Spleen (tissue), 11 donors: Measurements from ENCODE around the gene CSMD2. TPM values are rescaled to one million over a fixed set of nuclear protein-coding genes. Genes with fewer than 3 reads are reported as not detected.

Source experiments
- DNase-seq: peaks from one replicate; pipeline ENCODE4 v3.0.0-alpha.2; 2020
- H3K27ac ChIP-seq, 8 donors: fragments of 200-600 bp; sonication (generic) in 7 of 8; 1 replicate in 4 of 8; 2 replicates in 4 of 8; pipeline versions ENCODE4 v1.5.0 to v1.8.0; 2016 to 2021; ENCODE audit warnings: inconsistent platforms in 4 of 8, mild to moderate bottlenecking in 4 of 8, moderate library complexity in 1 of 8
- H3K27me3 ChIP-seq, 7 donors: fragments of 200-600 bp; sonication (generic) in 6 of 7; replicated peaks in 1 of 7; 1 replicate in 4 of 7; 2 replicates in 3 of 7; pipeline versions ENCODE4 v1.5.0 to v1.8.0; 2016 to 2021; ENCODE audit warnings: inconsistent platforms in 3 of 7, mild to moderate bottlenecking in 1 of 7
- H3K36me3 ChIP-seq, 6 donors: fragments of 200-600 bp; sonication (generic) in 5 of 6; 1 replicate in 4 of 6; 2 replicates in 2 of 6; pipeline versions ENCODE4 v1.5.0 to v1.8.0; 2016 to 2021; ENCODE audit warnings: inconsistent platforms in 2 of 6
- H3K4me1 ChIP-seq, 6 donors: fragments of 200-600 bp; sonication (generic) in 5 of 6; 1 replicate in 3 of 6; 2 replicates in 3 of 6; pipeline versions ENCODE4 v1.5.0 to v1.8.0; 2016 to 2021; ENCODE audit warnings: inconsistent platforms in 3 of 6
- H3K4me3 ChIP-seq, 8 donors: fragments of 200-600 bp; sonication (generic) in 7 of 8; 1 replicate in 4 of 8; 2 replicates in 4 of 8; pipeline versions ENCODE4 v1.5.0 to v1.8.0; 2016 to 2021; ENCODE audit warnings: inconsistent platforms in 4 of 8, mild to moderate bottlenecking in 4 of 8, moderate library complexity in 2 of 8
- H3K9me3 ChIP-seq, 8 donors: fragments of 200-600 bp; sonication (generic) in 7 of 8; 1 replicate in 4 of 8; 2 replicates in 4 of 8; pipeline versions ENCODE4 v1.5.0 to v1.8.0; 2016 to 2021; ENCODE audit warnings: inconsistent platforms in 4 of 8
- POLR2A ChIP-seq, 3 donors: fragments of 450-650 bp; IDR thresholded peaks; one replicate each; pipeline ENCODE4 v1.5.1; 2017; ENCODE audit warnings: antibody characterized with exemption in 3 of 3, mild to moderate bottlenecking in 1 of 3
- POLR2AphosphoS5 ChIP-seq, 3 donors: sonication (generic); formaldehyde crosslinking; IDR thresholded peaks; one replicate each; pipeline ENCODE4 v1.5.1; 2017; ENCODE audit warnings: antibody characterized with exemption in 3 of 3
- WGBS, 5 donors: extraction: QIAGEN DNeasy Blood & Tissue Kit in 3 of 5; methylation state at CpG; one replicate each; pipeline versions ENCODE4 v1.1.5 to v1.1.7; 2013 to 2018; 5-methylcytosine and 5-hydroxymethylcytosine counted together
- intact Hi-C: fragments of 100-400 bp; cut with DNase I; formaldehyde crosslinking; loops from one replicate; pipeline ENCODE4 v1.15.0; 2023; ENCODE audit warnings: low total_unique reads
- polyA plus RNA-seq, 3 donors: library from polyadenylated mRNA; stranded (reverse); fragments of 200-250 nt; gene quantifications; one replicate each; pipeline ENCODE4 v1.2.1, GENCODE V29; 2013
- total RNA-seq, 7 donors: library from RNA; depleted of rRNA in 3 of 7; stranded (reverse); fragments of >200 nt in 3 of 7; fragmentation: NEBNext Ultra II Directional in 4 of 7; extraction: Animal tissue kit (Norgen Biotek cat#: 25700) in 4 of 7; gene quantifications; one replicate each; pipeline versions ENCODE4 v1.1.0 to v1.2.1, GENCODE V29; 2016 to 2021
- TF ChIP-seq, protein P1 (sequence below), 11 experiments: fragments of 200-600 bp in 7 of 11; fragments of 450-650 bp in 4 of 11; sonication (generic) in 4 of 11; IDR thresholded peaks in 8 of 11; conservative IDR thresholded peaks in 3 of 11; 1 replicate in 7 of 11; 2 replicates in 4 of 11; pipeline versions ENCODE4 v1.4.0 to v1.8.0; 2016 to 2021; ENCODE audit warnings: antibody characterized with exemption in 11 of 11, inconsistent platforms in 4 of 11, mild to moderate bottlenecking in 1 of 11
- donor health status: healthy with polysubstance abuse.
- donor health status: DM: no; HTN: no; CAD: no; lungs with moderate emphysema.
- donor health status: DM: no; HTN: no; CAD: no.
- donor health status: Bipolar disorder and iron deficiency.
- donor health status: healthy.
- donor health status: DM: no; HTN: no; CAD: no.
- donor health status: DM: yes; HTN: yes; CAD: no.

CSMD2 gene
- total and polyA plus RNA-seq, 10 donors, result 0.12 to 2.7 (median 0.96) TPM

DNA sequence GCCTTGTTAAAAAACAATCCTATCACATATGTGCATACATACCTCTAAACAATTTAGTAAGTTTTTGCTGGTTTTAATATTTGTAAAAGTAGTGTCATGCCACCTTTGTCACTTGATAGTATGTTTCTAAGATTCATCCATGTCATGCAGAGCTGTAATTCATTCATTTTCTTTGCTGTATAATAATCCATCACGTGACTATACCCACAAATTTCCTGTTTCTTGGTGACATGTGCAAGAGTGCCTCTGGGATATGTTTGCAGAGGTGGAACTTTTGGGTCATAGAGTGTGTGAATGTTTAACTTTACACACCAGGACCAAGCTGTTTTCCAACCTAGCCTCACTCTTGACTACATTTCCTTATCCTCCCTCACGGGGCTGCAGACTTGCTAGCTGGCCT, 629.7 kb downstream of the CSMD2 start:
- H3K9me3 ChIP-seq, result peaks cover 0 to 4% (median 0%) of the 10 kb centered on the region in 8 donors
- intact Hi-C loops, result no loop called here
- H3K27ac ChIP-seq, result no peak overlapping the region
- DNase-seq, result no peak
- no peak overlapping the region for H3K4me3 ChIP-seq
- H3K27me3 ChIP-seq, result peaks cover 0 to 16% (median 0%) of the 10 kb centered on the region in 7 donors
- no peaks in the 10 kb centered on the region for H3K4me1 ChIP-seq
- no peaks in the 10 kb centered on the region for H3K36me3 ChIP-seq
- TF ChIP-seq POLR2A (IDR thresholded peaks at IDR 0.05), result no peak
- no peak for TF ChIP-seq POLR2AphosphoS5 (IDR thresholded peaks at IDR 0.05)
- TF ChIP-seq, protein P1, sequence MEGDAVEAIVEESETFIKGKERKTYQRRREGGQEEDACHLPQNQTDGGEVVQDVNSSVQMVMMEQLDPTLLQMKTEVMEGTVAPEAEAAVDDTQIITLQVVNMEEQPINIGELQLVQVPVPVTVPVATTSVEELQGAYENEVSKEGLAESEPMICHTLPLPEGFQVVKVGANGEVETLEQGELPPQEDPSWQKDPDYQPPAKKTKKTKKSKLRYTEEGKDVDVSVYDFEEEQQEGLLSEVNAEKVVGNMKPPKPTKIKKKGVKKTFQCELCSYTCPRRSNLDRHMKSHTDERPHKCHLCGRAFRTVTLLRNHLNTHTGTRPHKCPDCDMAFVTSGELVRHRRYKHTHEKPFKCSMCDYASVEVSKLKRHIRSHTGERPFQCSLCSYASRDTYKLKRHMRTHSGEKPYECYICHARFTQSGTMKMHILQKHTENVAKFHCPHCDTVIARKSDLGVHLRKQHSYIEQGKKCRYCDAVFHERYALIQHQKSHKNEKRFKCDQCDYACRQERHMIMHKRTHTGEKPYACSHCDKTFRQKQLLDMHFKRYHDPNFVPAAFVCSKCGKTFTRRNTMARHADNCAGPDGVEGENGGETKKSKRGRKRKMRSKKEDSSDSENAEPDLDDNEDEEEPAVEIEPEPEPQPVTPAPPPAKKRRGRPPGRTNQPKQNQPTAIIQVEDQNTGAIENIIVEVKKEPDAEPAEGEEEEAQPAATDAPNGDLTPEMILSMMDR (IDR thresholded peaks at IDR 0.05 in 8 of 11, conservative IDR thresholded peaks at IDR 0.05 in 3 of 11), result no peak
- WGBS, 5 donors, result 72 to 96% (median 84%) methylated on average over 2 of the region's 2 CpGs

- no peak for TF ChIP-seq POLR2A (IDR thresholded peaks at IDR 0.05)
- TF ChIP-seq, protein P1 (IDR thresholded peaks at IDR 0.05 in 8 of 11, conservative IDR thresholded peaks at IDR 0.05 in 3 of 11), result no peak
- no peak for TF ChIP-seq POLR2AphosphoS5 (IDR thresholded peaks at IDR 0.05)
- Histone ChIP-seq H3K9me3 (peaks cover 0 to 4% (median 0%) of the 10 kb centered on the region in 8 donors), H3K36me3 (no peaks in the 10 kb centered on the region), H3K4me1 (no peaks in the 10 kb centered on the region), H3K27ac (no peak overlapping the region), H3K27me3 (peaks cover 0 to 16% (median 0%) of the 10 kb centered on the region in 7 donors), H3K4me3 (no peak overlapping the region)
- intact Hi-C loops, result no loop called here
- 91 to 96% (median 93%) methylated on average over 13 of the region's 13 CpGs for WGBS, 5 donors
- no peak for DNase-seq
Measured at GRCh38 chr1:33532936-33533335, 632.1 kb downstream of the CSMD2 start.

DNA sequence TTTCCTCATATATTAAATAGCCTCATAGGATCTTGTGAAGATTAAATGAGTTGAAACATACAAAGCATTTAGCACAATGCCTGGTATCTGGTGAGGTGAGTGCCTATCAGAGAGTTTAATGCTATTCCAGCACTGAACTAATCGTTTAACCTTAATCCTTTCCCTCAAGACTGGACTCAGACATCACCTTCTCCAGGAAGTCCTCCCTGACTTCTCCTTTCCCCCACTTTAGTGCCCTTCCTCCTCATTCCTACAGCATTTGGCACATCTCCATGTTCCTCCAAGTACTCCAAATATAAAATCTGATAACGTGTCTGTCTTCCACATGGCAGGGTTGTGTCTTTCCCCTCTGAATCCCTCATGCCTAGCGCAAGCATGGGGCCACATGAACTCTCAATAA, 632.8 kb downstream of the CSMD2 start:
- no peak for DNase-seq
- no peak overlapping the region for H3K27ac ChIP-seq
- WGBS, 5 donors, result 68 to 78% (median 75%) methylated on average over 3 of the region's 3 CpGs
- H3K4me3 ChIP-seq, result no peak overlapping the region
- no peaks in the 10 kb centered on the region for H3K36me3 ChIP-seq
- peaks cover 0 to 12% (median 0%) of the 10 kb centered on the region in 7 donors for H3K27me3 ChIP-seq
- intact Hi-C loops, result no loop called here
- TF ChIP-seq, protein P1 (IDR thresholded peaks at IDR 0.05 in 8 of 11, conservative IDR thresholded peaks at IDR 0.05 in 3 of 11), result no peak
- TF ChIP-seq POLR2AphosphoS5 (IDR thresholded peaks at IDR 0.05), result no peak
- no peak for TF ChIP-seq POLR2A (IDR thresholded peaks at IDR 0.05)
- H3K4me1 ChIP-seq, result no peaks in the 10 kb centered on the region
- peaks cover 0 to 4% (median 0%) of the 10 kb centered on the region in 8 donors for H3K9me3 ChIP-seq

DNA sequence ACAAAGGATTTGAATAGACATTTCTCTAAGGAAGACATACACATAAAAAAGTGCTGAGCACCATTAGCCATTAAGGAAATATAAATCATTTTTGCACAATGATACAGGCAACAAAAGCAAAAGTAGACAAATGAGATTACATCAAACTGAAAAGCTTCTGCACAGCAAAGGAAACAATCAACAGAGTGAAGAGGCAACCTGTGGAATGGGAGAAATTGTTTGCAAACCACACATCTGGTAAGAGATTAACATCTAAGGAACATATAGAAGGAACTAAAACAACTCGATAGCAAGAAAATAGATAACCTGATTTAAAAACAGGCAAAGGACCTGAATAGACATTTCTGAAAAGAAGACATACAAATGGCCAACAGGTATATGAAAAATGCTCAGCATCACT, 635.1 kb downstream of the CSMD2 start:
- Histone ChIP-seq H3K9me3 (peaks cover 0 to 4% (median 0%) of the 10 kb centered on the region in 8 donors), H3K27me3 (peaks cover 0 to 20% (median 0%) of the 10 kb centered on the region in 7 donors), H3K36me3 (no peaks in the 10 kb centered on the region), H3K27ac (no peak overlapping the region), H3K4me3 (no peak overlapping the region), H3K4me1 (no peaks in the 10 kb centered on the region)
- TF ChIP-seq, protein P1 (IDR thresholded peaks at IDR 0.05 in 8 of 11, conservative IDR thresholded peaks at IDR 0.05 in 3 of 11), result no peak
- WGBS, 5 donors, result 35 to 59% (median 43%) methylated on average over 1 of the region's 1 CpG
- intact Hi-C loops, result no loop called here
- no peak for DNase-seq
